OCI-LY3 (cell line): ENCODE measurements around the gene CHID1.

Experiments used
- H2AFZ ChIP-seq: fragments of 200-600, 300-600 bp; shearing (Covaris generic); 2 replicates; pipeline ENCODE4 v1.6.0; 2014; ENCODE audit warnings: antibody characterized with exemption, low read depth, low read length
- H3K27ac ChIP-seq: fragments of 200-600, 300-600 bp; sonication (generic); 2 replicates; pipeline ENCODE4 v1.5.1; 2014; ENCODE audit warnings: mild to moderate bottlenecking, low read length, moderate library complexity, mixed read lengths
- H3K27me3 ChIP-seq: fragments of 200-600, 300-600 bp; sonication (generic); 2 replicates; pipeline ENCODE4 v1.6.1; 2014; ENCODE audit warnings: low read depth, low read length, mixed read lengths
- H3K36me3 ChIP-seq: fragments of 200-600, 300-600 bp; sonication (generic); replicated peaks from 2 replicates; pipeline ENCODE3; 2014; ENCODE audit warnings: low read depth, low read length, mixed read lengths
- H3K4me1 ChIP-seq: fragments of 300-600, 200-600 bp; sonication (generic); 2 replicates; pipeline ENCODE4 v1.6.1; 2014; ENCODE audit warnings: low read length, mixed read lengths
- H3K4me2 ChIP-seq: fragments of 200-600, 300-600 bp; sonication (generic); 2 replicates; pipeline ENCODE4 v1.6.1; 2014; ENCODE audit warnings: low read length, mixed read lengths
- H3K4me3 ChIP-seq: fragments of 300-600, 200-600 bp; sonication (generic); 2 replicates; pipeline ENCODE4 v1.5.1; 2014; ENCODE audit warnings: antibody characterized with exemption, mild to moderate bottlenecking, low read length, moderate library complexity
- H3K79me2 ChIP-seq: fragments of 300-600, 200-600 bp; shearing (Covaris generic); 2 replicates; pipeline ENCODE4 v1.6.1; 2014; ENCODE audit warnings: mild to moderate bottlenecking, low read length, mixed read lengths
- H3K9ac ChIP-seq: fragments of 300-600, 200-600 bp; shearing (Covaris generic); 2 replicates; pipeline ENCODE4 v1.6.0; 2014; ENCODE audit warnings: mild to moderate bottlenecking, low read length, moderate library complexity
- H3K9me3 ChIP-seq: fragments of 200-600, 300-600 bp; shearing (Covaris generic); 2 replicates; pipeline ENCODE4 v1.6.1; 2014; ENCODE audit warnings: low read length, mixed read lengths; ENCODE audit not compliant: insufficient read depth
- H4K20me1 ChIP-seq: fragments of 200-600, 300-600 bp; sonication (generic); 2 replicates; pipeline ENCODE4 v1.6.1; 2016; ENCODE audit warnings: low read length, mixed read lengths; ENCODE audit not compliant: insufficient read depth
- CTCF ChIP-seq: fragments of 200-600, 300-600 bp; sonication (generic); IDR thresholded peaks from 2 replicates; pipeline ENCODE4 v1.5.1; 2014; ENCODE audit warnings: antibody characterized with exemption, low read length, low read depth
- EZH2phosphoT487 ChIP-seq: fragments of 200-600 bp; shearing (Covaris generic); IDR thresholded peaks from 2 replicates; pipeline ENCODE4 v1.6.1; 2018; ENCODE audit warnings: antibody characterized with exemption, mixed run types, low read depth

Gene CHID1

GRCh38 chr11:908273-908672, 2.3 kb downstream of the CHID1 start:
- TF ChIP-seq CTCF = no peak
- no peak for TF ChIP-seq EZH2phosphoT487
- H3K36me3 ChIP-seq = peaks cover 14% of the 10 kb centered on the region
- H3K9me3 ChIP-seq = no peaks in the 10 kb centered on the region
- no peaks in the 10 kb centered on the region for H3K27me3 ChIP-seq
- H3K27ac ChIP-seq = peak overlapping the region; percentile 51
- H3K4me1 ChIP-seq = peaks cover 32% of the 10 kb centered on the region
- H3K4me2 ChIP-seq = peak overlapping the region; percentile 54
- H3K4me3 ChIP-seq = peak overlapping the region; percentile 0; the same call in 1 of the 2 replicates
- no peak overlapping the region for H2AFZ ChIP-seq
- no peak overlapping the region for H3K9ac ChIP-seq
- peaks cover 37% of the 10 kb centered on the region for H3K79me2 ChIP-seq
- peaks cover 8% of the 10 kb centered on the region; the same call in 1 of the 2 replicates for H4K20me1 ChIP-seq

- Histone ChIP-seq H3K4me3 (0 out of 2 replicates have a peak overlapping the region, but pooled peaks have one; percentile 0), H3K4me2 (peak overlapping the region; percentile 54), H3K27me3 (no peaks in the 10 kb centered on the region), H3K9ac (no peak overlapping the region), H3K9me3 (no peaks in the 10 kb centered on the region), H4K20me1 (peaks cover 8% of the 10 kb centered on the region; the same call in 1 of the 2 replicates), H3K36me3 (peaks cover 16% of the 10 kb centered on the region), H2AFZ (no peak overlapping the region), H3K79me2 (peaks cover 37% of the 10 kb centered on the region), H3K4me1 (peaks cover 32% of the 10 kb centered on the region), H3K27ac (peak overlapping the region; percentile 51)
- no peak for TF ChIP-seq EZH2phosphoT487
- TF ChIP-seq CTCF = no peak
Measured at GRCh38 chr11:907668-908067, 2.9 kb downstream of the CHID1 start.

GRCh38 chr11:905952-906351, 4.7 kb downstream of the CHID1 start:
- no peak overlapping the region for H3K9ac ChIP-seq

GRCh38 chr11:904380-904779, 6.2 kb downstream of the CHID1 start:
- Histone ChIP-seq H3K27me3 (no peaks in the 10 kb centered on the region), H4K20me1 (peaks cover 8% of the 10 kb centered on the region; the same call in 1 of the 2 replicates), H3K36me3 (peaks cover 24% of the 10 kb centered on the region), H3K4me2 (no peak overlapping the region), H2AFZ (no peak overlapping the region), H3K27ac (no peak overlapping the region), H3K9me3 (no peaks in the 10 kb centered on the region), H3K79me2 (peaks cover 25% of the 10 kb centered on the region), H3K9ac (no peak overlapping the region), H3K4me3 (no peak overlapping the region), H3K4me1 (peaks cover 21% of the 10 kb centered on the region)
- TF ChIP-seq CTCF = no peak
- no peak for TF ChIP-seq EZH2phosphoT487

More at GRCh38 chr11:905952-906351, 4.7 kb downstream of the CHID1 start:
- Histone ChIP-seq H3K79me2 (peaks cover 37% of the 10 kb centered on the region), H4K20me1 (peaks cover 8% of the 10 kb centered on the region; the same call in 1 of the 2 replicates), H2AFZ (no peak overlapping the region), H3K4me1 (peaks cover 27% of the 10 kb centered on the region), H3K4me3 (no peak overlapping the region), H3K27me3 (no peaks in the 10 kb centered on the region), H3K4me2 (no peak overlapping the region), H3K36me3 (peaks cover 19% of the 10 kb centered on the region), H3K27ac (no peak overlapping the region), H3K9me3 (no peaks in the 10 kb centered on the region)
- no peak for TF ChIP-seq CTCF
- no peak for TF ChIP-seq EZH2phosphoT487
